ENCODE data around the gene RYR3.

DNA sequence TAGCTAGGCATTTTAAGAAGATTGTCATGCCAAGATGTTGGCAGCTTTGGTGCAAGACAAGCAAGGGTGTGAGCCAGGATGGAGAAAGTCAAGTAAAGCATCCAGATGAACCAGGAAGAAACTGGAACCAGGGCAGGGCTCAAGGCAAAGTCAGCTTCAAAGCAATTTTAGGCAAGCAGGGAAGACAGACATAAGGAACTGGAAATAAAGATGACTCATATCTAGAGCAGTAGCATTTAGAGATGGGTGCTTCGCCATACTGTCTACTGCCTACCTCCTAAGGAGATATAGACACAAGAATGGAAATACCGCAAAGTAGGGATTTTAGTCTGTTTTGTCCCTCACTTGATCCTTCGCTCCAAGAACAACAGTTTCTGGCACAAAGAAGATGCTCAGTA lies 59.9 kb downstream of the RYR3 start:
- TF ChIP-seq CTCF (IDR thresholded peaks at IDR 0.05; ENCODE audit: low read length) (no peak), EZH2 (optimal IDR thresholded peaks at IDR 0.05; ENCODE audit: low read depth, low read length) (no peak), EZH2phosphoT487 (IDR thresholded peaks at IDR 0.05; ENCODE audit: low read length) (no peak)
